Esophagus muscularis mucosa (tissue), 4 donors: ENCODE results near the gene CGB7.
"Not testable (repeated sequence)": the region's sequence is repeated elsewhere in the genome, so short reads cannot be mapped to it uniquely, and the experiment has no call there.

Experiments
- CTCF ChIP-seq, 3 experiments: fragments of 200-600 bp in 2 of 3; fragments of 450-650 bp in 1 of 3; sonication (generic) in 2 of 3; IDR thresholded peaks; one replicate each; pipeline ENCODE4 v1.5.1; 2017 to 2019; ENCODE audit warnings: antibody characterized with exemption in 3 of 3, mild to moderate bottlenecking in 2 of 3, moderate library complexity in 1 of 3
- EP300 ChIP-seq: sonication (generic); formaldehyde crosslinking; IDR thresholded peaks from one replicate; pipeline ENCODE4 v1.6.1; 2017; ENCODE audit warnings: antibody characterized with exemption
- POLR2A ChIP-seq: fragments of 450-650 bp; IDR thresholded peaks from one replicate; pipeline ENCODE4 v1.6.1; 2017; ENCODE audit warnings: antibody characterized with exemption, moderate library complexity, mild to moderate bottlenecking, low read depth
- POLR2AphosphoS5 ChIP-seq, 2 donors: sonication (generic); formaldehyde crosslinking; IDR thresholded peaks; one replicate each; pipeline ENCODE4 v1.6.1; 2017; ENCODE audit warnings: antibody characterized with exemption in 2 of 2

- TF ChIP-seq CTCF (IDR thresholded peaks at IDR 0.05) (peak; percentile 57 to 86 (median 72)), POLR2AphosphoS5 (IDR thresholded peaks at IDR 0.05) (peak in 1 of 2 donors; percentile 22)
- TF ChIP-seq POLR2A, EP300: not testable (repeated sequence)
These were observed 17.3 kb upstream of the CGB7 start for GRCh38 chr19:49074869-49075268.
